Activated CD4-positive, alpha-beta T cell treated with anti-CD3 and anti-CD28 coated beads for 24 hours (primary cell): ENCODE measurements around the gene PFKFB4.
"Not testable (repeated sequence)": the region's sequence is repeated elsewhere in the genome, so short reads cannot be mapped to it uniquely, and the experiment has no call there.

Experiments used
- DNase-seq, 2 donors: peaks; one replicate each; pipeline ENCODE4 v3.0.0-alpha.2; 2020; ENCODE audit warnings: low read depth in 2 of 2

Gene PFKFB4

GRCh38 chr3:48492461-48493202 is 64.0 kb downstream of the PFKFB4 start:
- no peak for DNase-seq

DNA sequence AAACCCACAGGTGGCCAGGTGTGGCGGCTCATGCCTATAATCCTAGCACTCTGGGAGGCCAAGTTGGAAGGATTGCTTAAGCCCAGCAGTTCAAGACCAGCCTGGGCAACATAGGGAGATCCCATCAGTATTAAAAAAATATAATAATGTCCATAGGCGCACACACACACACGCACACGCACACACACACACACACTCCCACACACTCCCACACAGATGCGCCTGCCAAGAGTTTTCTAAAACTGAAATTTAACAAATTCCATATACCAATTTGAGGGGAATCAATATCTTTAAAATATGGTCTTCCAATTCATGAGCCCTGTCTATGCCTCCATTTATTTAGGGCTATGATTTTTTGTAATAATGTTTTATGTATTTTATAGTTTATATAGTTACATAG is 69.7 kb downstream of the PFKFB4 start:
- DNase-seq, result no peak

GRCh38 chr3:48482822-48483221 is 73.8 kb downstream of the PFKFB4 start:
- not testable (repeated sequence) for DNase-seq

DNA sequence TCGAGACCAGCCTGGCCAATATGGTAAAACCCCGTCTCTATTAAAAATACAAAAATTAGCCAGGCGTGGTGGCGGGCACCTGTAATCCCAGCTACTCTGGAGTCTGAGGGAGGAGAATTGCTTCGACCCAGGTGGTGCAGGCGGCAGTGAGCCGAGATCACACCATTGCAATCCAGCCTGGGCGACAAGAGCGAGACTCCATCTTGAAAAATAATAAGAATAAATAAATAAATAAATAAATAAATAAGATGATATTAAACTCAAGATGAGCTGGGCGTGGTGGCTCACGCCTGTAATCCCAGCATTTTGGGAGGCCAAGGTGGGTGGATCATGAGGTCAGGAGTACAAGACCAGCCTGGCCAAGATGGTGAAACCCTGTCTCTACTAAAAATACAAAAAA is 75.7 kb downstream of the PFKFB4 start:
- not testable (repeated sequence) for DNase-seq

DNA sequence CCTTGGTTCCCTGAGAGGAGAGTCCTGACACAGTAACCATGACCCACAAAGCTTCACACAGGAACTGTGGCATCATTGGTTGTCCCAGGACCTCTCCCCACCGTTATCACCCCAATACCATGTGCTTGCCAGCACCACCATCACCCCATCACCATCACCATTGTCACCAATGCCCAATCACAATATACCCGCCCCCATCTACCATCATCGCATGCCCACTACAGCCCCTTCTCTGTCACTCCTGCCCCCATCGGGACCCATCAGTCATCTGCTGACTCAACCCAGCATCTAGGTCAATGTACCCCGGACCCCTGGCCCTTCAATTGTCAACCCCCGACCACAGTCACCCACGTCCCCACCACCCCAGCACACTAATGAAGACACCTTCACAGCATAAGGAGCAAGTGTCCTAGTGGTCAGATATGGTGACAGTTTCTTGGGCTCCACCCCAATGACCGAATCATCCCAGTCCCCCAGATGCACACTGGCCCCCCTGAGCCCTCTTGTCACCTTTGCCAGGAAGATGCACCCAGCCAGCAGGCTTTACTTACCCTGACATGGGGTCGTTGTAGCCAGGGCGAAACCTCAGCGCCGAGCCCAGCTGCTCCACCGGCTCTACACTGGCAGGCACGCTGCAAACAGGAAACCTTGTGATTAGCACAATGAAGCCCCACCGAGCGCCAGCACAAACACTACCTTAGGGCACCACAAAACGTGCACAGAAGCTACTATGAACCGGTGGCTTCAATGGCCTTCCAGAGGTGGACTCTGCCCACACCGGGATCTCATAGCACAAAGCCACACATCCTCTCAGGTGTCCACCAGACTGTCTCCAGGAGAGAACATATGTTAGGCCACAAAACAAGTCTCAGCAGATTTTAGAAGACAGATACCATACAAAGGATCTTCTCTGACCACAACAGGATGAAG is 77.7 kb downstream of the PFKFB4 start:
- no peak for DNase-seq

- DNase-seq, result no peak
Observed at GRCh38 chr3:48477959-48478520, 78.6 kb downstream of the PFKFB4 start.

GRCh38 chr3:48476426-48477053 is 80.1 kb downstream of the PFKFB4 start:
- no peak for DNase-seq

DNA sequence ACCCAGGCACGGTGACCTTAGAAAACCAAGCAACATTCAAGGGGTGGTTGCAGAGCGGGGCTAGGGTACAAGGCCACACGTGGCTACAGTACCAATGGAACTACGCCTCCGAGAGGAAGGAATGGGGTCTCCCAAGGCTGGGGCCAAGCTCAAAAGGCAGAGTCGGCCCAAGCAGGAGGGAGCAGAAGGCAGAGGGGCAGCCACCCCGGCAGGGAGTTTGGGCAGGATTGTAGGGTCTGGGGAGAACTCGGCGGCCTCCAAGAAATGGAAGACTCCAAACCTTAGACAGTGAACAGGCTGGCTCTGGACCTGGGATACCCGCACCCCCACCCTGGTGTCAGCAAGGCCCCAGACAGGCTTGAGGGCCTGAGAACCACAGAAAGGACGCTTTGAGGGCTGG is 81.4 kb downstream of the PFKFB4 start:
- DNase-seq, result no peak

- DNase-seq, result no peak
Observed at GRCh38 chr3:48474619-48475018, 82.0 kb downstream of the PFKFB4 start.

DNA sequence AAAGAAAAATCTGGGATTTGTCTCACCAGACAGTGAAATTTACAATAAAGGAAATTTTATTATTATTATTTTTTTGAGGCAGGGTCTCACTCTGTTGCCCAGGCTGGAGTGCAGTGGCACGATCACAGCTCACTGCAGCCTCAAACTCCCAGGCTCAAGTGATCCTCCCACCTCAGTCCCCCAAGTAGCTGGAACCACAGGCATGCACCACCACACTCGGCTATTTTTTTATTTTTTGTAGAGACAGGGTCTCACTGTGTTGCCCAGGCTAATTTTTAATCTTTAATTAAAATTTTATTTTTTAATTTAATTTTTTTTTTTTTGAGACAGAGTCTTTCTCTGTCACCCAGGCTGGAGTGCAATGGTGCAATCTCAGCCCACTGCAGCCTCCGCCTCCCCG is 82.6 kb downstream of the PFKFB4 start:
- not testable (repeated sequence) for DNase-seq

- no peak for DNase-seq
Observed at GRCh38 chr3:48473617-48473952, 83.0 kb downstream of the PFKFB4 start.

DNA sequence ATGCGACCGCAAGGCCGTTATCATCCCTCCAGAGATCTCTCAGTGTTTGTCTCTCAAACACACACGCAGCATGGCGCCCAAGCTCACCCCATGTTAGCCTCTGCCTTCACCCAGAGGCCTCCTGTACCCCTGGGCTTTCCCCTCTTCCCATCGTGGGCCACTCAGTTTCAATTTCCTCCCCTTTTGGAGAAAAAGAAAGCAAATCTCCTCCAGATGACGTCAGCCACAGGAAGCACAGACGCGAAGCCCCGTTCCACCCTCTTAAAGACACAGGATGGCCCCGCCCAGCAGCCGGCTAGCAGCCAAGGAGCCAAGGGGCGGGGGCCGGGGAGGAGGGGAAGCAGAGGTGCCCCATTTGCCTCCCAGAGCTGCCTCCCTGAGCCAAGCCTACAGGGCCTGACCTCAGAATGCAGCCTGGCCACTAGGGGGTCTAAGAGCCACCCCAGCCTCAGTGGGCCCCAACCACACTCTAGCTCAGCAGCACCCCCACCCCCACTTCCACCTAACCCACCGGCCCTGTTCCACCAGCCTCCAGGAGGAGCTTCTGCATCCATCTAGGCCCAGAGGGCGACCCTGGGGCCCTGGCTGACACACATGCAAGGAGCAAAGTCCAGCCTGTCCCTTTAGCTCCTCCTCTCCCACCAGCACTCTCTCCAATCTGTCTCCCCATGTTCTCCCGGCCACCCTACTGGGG is 83.5 kb downstream of the PFKFB4 start:
- DNase-seq, result peak; percentile 91 to 95

GRCh38 chr3:48472673-48472922 is 84.0 kb downstream of the PFKFB4 start:
- no peak for DNase-seq

DNA sequence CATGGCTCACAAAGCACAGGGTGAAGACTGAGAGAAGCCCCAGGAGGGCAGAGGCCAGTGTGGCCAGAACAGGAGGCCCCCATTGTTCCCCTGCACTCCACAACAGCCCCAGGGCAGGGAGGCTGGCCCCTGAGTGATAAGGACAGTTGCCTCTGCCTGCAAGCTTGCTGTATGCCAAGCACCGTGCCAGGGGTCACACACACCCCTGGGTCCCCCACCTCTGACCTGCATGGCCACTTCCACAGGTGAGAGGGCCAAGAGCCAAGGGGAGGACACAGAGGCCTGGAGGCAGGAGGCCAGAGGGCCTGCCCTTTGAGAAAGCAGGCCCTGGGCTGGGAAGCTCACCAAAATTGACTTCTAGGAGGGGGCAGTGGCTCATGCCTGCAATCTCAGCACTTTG is 86.3 kb downstream of the PFKFB4 start:
- DNase-seq, result no peak

DNA sequence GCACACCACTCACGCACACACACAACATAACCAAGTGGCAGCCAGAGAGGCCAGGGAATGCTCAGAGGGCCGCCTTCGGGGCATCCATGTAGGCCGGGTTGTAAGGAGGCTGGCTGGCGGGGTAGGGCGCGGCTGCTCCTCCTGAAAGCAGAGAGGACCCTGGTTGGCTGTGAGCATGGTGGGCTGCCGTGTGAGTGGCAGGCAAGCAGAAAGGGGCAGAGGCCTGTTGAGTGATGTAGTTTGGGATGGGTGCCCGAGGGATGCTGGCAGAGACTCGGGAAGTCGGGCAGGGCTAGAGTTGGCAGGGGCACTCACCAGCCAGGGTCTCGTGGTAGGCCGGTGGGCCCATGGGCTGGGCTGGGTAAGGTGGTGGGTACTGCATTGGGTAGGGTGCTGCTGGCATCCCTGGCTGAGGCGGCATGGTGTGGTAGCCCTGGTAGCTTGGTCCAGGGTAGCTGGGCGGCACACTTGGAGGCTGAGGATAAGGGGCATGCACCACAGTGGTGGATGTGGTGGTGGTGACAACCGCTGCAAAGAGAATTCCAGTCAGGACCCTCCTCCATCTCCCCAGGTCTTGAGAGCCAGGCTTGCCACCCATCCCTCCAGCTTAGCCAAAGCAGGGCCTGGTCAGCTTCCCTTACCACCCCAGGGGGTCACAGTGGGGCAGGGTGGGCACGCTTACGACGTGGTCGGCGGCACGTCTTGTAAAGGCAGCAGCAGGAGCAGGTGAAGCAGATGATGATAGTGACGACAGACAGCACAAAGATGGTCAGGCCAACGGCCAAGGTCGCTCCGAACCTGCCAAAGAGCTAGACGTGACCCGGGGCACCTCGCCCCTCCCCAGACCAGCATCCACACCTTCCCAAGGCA is 87.3 kb downstream of the PFKFB4 start:
- no peak for DNase-seq

- DNase-seq, result no peak
Observed at GRCh38 chr3:48468329-48468731, 88.3 kb downstream of the PFKFB4 start.
